Left renal cortex interstitium (tissue), 4 donors: ENCODE results near the gene OPRL1. TPM values are rescaled to one million over a fixed set of nuclear protein-coding genes. Genes with fewer than 3 reads are reported as not detected.
A peak's percentile ranks its signal among the peaks of the same experiment; 100 is the strongest.

Experiments used
- DNase-seq, 4 donors: peaks; one replicate each; pipeline ENCODE4 v3.0.0-alpha.2; 2013; ENCODE audit warnings: low read depth in 4 of 4, low spot score in 2 of 4, missing footprints in 1 of 4
- polyA plus RNA-seq, 4 donors: library from polyadenylated mRNA; unstranded; fragments of 120-200 nt; gene quantifications; one replicate each; pipeline ENCODE4 v1.2.1, GENCODE V29; 2013; ENCODE audit not compliant: insufficient read length in 4 of 4

OPRL1 gene
- polyA plus RNA-seq, 4 donors: 0.85 to 1.4 (median 1.2) TPM

DNA sequence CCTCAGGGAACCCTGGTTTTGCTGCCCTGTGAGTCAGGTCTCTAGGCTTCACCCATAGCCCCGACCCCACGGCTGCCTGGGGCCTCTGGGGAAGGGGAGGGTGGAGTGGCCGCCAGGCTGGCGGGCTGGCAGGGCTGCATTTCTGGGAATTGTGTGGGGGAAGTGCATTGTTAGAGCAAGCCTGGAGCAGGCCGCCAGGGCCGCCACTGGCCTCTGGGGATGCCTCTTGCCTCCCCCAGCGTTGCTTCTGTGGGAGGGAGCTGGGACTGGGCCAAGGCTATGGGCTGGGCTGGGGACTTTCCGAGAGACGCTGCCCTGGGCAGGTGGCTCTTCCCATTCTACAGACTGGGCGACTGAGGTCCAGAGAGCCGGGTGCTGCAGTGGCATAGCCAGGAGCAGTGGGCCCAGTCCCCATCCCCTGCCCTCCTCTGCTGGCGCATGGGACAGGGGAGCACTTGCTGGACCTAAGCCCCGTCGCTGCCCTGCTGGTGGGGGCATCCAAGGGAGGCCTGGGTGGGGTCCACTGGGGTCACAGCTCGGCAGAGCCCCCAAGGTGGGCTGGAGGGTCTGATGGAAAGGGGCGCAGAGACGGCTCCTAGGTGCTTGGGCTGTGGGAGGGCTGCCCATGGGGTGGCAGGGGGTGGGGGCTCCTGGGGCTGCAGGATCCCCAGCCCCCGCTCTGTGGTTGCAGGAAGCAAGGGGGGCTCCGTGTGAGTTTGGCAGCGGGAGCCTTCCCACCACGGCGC is 23.8 kb upstream of the OPRL1 start:
- DNase-seq: no peak

DNA sequence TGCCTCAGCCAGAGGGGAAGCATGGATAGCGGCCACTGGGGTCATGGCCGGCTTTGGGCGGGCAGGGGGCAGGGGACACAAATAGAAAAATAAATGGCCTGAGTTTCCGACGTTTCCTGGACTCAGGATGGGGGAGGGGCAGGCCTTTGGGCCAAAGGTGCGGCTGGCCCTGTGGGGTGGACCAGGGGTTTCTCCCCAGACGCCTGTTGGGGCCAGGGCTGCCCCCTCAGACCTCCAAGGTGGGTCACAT is 23.3 kb upstream of the OPRL1 start:
- no peak for DNase-seq

DNA sequence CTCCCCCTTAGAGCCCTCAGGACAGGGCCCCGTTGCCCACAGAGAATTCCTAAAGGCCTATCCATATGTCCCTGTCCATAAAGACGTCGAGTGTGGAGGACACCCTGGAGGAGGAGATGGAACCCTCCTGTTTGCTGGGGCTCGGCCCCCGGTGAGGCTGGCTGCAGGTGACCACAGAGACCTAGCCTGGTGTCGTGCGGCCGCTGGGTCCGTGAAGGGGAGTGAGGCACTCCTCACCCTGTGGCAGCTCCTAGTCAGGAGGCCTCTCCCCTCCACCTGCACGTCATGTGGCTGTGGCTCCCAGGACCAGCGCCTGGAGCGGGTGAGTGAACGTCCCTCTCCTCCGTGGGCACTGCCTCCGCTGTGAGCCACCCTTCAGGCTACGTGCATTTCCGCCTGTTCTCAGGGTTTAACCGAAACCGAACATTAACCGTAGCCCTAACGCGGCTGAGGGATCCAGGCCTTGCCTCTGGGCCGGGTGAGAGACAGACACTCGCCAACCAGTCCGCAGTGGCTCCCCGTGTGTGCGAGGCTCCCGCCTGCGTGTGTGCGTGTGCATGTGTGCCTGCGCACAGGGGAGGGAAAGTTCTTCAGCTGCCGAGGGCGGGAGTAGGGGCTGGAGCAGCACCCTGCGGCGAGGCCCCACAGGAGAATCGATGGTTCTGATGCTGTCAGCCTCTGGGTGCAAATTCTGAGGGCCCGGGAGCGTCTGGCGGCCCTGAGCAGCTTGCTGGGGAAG is 22.8 kb upstream of the OPRL1 start:
- DNase-seq: no peak

DNA sequence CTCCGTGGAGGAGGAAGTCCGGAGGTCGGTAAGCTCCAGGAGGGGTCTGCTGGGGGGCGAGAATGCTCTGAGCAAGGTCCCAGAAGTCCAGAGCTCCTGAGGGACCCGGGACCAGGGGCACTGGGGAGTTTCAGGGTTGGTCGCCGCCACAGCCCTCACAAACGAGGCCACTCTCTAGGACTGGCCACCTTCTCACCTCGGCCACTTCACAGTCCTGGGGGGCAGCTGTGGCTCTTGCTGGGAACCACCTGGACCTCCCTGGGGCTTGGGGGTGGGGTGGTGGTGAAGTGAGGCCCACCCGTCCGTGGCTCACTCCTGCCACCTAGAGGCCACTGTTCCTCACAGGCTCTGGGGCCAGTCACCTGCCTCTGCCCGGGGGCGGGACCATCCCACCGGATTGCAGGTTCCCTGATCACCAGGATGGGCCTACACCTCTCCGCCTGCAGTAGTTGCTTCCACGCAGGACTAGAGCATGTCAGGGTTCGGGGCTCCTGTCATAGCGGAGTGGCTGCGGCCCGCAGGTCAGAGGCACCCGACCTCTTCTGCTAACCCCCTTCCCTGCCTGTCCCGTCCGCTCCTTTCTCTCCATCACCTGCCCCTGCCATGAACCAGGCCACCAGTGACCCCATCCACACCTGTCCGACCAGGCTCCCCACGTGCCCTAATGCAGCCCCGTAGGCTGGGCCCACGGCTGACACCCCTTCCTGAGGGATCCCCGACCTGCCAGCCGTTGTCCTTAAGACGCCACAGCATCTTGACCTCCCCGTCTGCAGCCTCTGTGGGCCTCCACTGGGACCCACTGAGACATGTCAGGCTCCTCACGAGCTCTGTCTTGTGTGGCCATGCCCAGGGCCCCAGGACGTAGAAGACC is 22.0 kb upstream of the OPRL1 start:
- peak in 1 of 4 donors; percentile 73 for DNase-seq

DNA sequence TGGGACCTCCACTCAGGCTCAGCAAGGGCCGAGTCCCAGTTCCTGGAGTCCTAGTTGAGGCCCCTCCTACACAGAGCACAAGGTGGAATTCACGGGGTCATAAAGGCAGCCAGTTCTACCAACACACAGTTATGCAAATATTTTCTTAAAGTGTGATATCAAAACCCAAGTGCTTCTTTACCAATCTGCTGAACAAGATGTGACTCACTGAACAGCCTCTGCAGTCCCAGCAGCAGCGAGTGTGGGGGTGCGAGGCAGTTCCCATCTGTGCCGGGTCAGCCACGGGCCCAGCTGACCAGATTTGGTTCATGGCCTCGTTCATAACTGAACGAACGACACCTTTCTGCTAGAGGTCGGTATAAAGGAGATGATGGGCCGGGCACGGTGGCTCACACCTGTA is 21.3 kb upstream of the OPRL1 start:
- DNase-seq: no peak

DNA sequence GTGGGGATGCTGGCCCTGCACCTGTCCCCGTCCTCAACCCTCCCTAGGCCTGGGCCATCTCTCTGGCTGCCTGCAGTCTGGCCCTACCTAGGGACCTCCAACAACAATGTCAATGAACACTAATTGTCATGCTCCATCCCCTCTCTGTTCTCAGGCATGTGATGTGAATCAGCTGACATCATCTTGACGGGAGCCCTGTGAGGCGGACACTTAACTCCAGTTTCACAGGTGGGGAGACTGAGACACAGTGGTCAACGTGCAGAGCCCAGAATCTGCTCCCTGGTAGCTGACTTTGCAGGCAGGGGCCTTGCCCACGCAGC is 17.6 kb upstream of the OPRL1 start:
- no peak for DNase-seq

DNA sequence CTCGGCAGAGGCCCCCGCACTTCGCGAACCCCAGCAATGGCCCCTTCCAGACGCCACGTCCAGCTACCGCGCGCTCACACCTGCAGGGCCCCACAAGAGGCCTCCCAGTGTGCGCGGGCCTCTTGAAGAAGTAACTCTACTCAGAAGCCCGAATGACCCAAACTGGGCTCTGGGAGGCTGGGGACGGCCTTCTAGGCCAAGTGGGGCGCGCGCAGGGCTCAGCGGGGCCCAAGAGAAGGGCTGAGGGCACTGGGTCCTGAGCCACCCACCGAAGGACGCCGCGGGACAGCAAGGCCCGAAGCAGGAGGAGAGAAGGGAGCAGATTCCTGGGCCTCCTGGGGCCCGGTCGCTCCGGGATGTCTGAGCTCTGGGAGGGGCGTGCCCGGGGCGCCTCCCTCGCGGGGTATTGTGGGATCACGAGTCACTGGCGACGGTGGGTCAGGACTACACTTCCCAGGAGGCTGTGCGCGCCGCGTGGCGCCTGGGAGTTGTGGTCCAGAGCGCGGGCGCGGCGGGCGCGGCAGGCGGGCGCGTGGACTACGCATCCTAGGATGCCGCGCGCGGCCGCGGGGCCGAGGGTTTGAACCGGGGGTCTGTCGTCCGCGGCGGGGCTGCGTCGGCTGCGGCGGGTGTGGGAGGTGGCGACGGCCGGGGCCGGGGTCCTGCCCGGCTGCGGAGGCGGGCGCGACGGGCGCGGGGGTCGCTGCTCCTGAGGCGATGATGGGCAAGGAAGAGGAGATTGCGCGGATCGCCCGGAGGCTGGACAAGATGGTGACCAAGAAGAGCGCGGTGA is 17.1 kb upstream of the OPRL1 start, which contains the start of gene TCEA2:
Gene TCEA2 (plus strand): TSS at position 603 of the 793 bp plus-strand sequence. CDS start 115 bp downstream, at position 718.
- peak; percentile 79 to 95 (median 90) for DNase-seq

DNA sequence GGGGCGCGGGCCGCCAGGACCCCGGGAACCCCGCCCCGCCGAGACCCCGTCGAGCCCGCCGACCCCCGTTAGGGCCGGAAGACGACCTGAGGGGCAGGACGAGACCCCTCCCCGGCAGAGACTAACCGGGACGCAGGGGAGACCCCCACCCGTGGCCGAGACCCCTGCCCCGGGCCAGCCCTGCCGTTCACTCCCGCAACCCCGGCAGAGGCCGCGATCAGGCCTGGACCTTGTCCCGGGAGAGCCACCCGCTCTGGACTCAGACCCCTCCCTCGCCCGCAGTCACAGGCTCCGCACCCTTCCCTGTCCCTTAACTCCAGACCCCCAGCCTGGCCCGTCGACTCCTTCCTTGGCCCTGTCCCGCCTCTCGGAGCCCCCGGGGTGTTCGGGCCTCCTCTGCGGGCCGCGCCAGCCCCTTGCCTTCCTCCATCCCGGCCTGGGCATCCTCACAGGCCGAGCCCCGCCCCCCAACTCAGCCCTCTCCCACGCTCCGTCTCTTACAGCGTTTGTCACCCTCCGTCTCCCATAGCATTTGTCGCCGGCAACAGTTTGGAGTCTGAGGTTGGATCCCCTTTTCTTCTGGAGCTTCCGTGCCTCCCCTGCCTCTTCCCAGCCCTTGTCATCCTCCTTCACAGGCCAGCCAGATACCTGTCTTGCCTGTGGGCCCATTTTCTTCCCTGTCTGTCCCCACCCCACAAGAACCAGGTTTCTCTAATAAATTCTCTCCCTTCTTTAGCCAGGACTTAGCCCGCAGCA is 16.3 kb upstream of the OPRL1 start:
- DNase-seq: no peak

DNA sequence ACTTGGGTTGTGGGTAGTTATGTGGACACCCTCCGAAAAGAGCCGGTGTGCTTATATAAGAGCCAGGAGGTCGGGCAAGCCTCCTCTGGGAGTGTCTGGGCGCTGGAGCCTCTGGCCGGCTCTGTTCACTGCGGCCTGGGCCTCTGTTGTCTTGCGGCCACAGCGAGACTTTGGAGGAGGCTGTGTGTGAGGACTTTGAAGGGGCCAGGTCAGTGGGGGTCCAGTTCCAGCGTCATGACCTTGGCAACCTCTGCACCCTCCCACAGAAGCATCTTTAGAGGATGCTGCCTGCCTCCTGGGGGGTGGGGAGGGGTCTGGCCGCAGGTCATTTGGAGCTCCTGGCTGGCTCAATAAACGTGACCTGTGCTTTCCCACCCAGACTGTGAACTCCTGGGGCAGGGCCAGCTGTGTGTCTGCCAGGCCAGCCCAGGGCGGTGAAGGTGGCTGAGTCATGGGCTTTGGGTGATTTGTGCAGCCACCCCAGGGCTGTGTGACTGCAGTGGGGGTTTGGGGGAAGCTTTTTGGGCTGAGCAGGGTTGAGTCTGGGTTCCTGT is 15.7 kb upstream of the OPRL1 start:
- DNase-seq: no peak

DNA sequence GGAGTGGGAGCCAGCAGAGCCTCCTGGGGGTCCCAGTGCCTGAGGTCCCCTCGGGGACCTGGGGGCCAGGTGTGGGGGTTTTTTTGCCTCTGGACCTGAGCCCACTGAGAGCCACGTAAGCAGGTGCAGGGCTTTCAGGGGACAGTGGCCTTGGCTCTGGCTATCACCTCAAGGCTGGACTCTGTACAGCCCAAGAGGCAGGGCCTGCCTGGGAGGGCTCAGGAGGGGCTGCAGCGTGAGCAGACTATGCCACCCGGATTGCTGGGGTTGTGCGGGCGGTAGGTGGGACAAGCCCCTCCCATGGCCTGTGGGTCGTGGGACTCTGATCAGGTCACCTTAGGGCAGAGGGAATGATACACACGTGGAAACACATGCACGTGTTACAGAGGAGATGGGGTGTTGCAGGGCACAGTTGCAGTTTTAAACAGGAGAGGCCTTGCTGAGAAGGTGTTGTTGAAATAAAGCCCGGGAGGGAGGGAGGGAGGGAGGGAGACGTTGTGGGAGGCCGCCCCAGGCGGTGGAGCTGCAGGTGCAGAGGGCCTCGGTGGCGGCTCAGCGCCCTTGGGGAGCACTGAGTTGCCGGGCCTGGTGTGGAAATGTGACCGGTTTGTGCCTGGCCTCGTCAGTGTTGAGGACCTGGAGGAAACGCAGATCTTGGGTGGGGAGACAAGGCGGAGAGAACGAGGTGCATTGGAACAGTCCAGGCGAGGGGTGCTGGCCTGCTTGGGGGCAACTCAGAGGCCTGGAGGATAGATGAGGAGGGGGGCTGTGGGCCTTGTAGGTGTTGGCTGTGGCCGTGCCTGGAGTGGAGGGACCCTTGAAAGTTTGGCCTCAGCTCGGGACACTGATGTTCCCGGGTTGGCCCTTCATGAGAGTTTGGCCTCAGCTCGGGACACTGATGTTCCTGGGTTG is 14.6 kb upstream of the OPRL1 start:
- no peak for DNase-seq

DNA sequence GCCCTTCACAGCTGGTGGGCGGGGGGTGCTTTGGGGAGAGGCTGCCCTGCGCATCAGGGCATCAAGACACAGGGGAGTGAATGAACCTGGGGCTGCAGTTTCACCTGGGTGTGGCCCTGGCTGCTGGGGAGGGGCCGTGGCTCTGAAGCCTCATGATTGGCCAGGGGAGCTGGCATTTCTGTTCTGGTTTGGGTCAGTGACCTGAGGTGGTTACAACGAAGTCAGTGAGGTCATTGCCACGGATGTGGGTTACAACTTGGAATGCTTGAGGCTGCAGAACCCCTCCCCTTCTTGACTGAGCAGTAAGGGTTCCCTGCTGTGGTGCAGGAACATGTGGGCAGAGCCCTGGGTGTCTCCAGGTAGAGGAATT is 13.9 kb upstream of the OPRL1 start:
- DNase-seq: no peak

DNA sequence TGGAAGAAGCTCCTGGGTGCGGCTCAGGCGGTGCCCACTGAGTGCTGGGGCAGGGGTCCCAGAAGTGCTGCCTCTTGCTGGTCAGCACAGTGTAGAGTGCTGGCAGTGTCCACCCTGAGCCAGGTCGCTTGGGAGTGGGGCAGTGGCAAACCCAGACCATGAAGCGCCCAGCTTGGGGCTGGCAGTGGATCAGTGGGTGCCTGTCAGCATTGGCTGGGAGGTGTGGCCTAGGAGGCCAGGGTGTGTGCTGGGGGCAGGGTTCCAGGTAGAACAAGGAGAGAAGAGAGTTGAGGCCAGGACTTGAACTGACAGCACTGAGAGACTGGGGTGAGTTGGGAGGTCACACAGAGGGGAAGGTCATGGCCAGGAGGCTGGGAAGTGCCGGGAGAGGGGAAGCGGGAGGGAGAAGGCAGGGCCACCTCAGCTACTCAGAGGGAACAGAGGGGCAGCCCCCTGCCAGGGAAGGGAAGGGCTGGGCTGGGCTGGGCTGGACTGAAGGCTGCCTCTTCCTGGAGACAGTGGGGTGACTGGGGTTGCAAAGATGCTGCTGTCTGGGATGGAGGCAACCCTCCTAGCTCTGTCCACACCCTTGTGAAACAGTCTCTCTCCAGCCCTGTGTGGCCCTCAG is 12.8 kb upstream of the OPRL1 start:
- DNase-seq: no peak

DNA sequence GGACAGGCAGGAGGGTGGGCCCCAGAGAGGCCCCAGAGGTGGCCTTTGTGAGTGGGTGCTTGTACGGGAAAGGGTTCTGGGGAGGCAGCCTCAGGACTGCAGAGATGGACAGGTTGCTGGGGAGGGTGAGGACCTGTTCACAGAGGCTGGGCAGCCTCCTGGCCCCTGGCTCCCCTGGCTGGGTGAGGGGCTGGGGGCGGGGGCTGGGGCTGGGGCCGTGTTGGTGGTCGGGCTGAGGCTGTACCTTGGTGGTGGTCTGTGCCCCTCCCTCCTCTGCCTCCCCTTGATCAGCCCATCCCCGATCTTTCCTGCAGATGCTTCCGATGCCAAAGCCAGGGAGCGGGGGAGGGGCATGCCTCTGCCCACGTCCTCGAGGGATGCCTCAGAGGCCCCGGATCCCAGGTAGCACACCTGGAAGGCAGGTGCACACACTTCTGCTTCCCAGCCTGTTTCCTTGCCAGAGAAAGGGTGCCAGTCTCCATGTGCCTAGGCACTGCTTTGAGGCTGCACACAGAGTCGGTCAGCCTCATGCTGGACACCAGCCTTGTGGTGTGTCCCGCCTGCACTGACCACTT is 12.1 kb upstream of the OPRL1 start:
- DNase-seq: no peak

DNA sequence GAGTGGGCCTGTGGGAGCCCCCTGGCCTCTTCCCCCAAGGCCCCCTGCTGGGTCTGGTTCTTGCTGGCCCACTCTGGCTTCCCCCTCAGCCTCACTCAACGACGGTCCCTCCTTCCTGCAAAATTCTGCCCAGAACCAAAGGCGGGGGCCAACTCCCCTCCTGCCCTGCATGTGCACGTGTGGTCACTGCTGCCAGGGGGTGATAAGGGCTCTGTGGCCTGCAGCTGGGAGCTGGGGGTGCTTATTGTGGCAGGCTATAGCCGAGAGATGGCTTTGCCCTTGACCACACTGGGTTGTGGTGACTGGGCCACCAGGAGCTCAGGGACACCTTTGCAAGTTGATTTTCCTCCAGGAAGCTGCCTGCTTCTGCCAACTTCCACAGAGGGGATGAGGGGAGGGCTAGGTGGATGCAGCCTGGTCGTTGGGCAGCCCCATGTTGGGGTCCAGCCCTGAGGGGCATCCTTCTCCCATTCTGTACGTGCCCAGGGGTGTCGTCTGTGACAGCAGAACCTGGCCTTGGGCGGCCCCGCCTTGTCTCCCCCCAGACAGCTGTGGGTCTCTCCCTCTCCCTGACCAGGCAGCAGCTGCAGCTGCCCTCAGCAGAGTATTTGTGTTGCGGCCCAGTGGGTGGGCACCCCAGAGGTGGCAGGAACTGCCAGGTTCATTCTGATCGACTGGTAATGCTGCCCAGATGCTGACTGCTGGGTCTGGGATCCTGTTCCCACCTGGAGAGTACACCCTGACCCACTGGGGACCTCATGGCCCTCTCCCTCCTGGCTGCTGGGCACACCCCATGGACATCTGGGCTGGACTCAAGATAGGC is 11.3 kb upstream of the OPRL1 start:
- DNase-seq: no peak

DNA sequence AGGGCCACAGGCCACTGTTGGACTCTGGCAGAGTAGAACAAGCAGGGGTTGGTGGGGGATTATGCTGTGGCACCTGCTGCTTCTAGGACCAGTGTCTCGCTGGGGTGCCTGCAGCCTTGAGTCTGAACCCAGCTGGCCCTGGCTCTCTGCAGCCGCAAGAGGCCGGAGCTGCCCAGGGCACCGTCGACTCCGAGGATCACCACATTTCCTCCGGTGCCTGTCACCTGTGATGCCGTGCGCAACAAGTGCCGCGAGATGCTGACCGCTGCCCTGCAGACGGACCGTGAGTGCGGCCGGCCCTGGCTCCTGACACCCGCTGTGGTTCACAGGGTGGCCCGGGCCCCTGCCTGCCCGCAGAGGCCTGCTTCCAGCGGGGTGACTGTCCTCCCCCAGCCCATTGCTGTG is 10.7 kb upstream of the OPRL1 start:
- no peak for DNase-seq

DNA sequence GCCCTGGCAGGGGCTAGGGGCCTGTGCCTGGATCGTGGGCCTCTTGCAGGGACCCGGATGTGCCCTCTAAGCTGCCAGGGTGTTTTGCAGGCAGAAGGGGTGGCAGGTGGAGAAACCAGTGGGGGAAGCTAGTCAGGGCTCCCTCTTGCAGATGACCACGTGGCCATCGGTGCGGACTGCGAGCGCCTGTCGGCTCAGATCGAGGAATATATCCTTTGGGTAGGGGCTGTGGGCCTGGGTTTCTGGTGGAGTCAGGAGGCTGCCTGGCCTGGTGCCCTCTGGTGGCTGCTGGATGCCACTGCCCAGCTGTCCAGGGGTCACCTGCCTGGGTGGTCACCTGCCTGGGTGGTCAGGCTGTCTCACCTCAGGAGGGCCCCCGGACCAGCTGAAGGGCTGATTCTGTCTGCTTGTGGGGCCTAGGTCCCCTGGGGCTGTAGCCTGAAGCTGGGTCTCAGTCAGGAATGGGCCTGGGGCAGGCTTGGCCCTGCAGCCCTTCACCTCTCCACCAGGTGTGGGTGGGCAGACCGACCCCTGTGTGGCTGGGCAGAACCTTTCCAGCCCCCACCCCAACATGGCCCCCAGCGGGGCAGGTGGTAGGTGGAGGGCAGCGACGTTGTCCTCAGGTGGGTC is 10.2 kb upstream of the OPRL1 start:
- DNase-seq: no peak
